GM21825 (cell line): ENCODE data around the gene TACO1.
A peak's percentile ranks its signal among the peaks of the same experiment; 100 is the strongest.

Source experiments
- ATAC-seq: cut with Tn5 transposase; IDR thresholded peaks from one replicate; pipeline ENCODE4 v1.9.1; 2021; ENCODE audit warnings: mild to moderate bottlenecking, moderate library complexity; ENCODE audit not compliant: unreplicated experiment

The TACO1 gene

DNA sequence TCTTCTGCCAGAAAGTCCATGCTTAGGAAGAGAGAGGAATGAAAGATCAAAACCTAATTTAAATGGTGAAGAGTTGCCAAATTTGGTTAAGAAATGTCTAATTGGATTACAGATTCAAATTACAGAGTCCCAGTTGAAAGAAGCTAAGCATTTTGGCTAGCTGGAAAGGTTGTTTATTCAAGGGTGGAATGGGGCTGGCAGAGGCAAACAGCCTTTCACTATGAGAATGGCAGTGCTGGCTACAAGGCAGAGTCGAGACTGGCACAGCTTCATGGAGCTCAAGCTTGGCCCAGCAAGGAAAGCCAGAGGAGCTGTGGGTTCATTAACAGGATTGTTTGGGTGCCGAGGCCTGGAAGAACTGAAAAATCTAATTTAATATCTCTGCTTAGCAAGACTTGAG is 35.1 kb downstream of the TACO1 start:
- ATAC-seq, result no peak

DNA sequence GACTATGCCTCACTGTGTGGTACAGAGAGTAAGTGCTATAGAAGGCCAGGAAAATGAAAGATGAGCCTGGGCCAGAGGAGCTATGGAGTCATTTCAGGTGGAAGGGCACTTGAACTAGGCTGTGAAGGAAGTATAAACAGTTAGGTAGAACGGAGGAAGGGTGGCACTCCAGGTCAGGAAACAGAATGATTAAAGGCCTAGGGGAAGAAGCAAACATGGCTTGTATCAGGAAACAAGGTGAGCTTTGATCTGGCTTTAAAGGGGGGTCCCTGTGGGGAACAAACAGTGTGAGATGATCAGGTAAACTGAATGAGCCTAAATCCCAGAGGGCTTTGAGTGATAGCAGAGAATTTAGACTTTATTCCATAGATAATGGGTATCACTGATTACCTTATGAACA is 38.4 kb downstream of the TACO1 start:
- ATAC-seq, result no peak

DNA sequence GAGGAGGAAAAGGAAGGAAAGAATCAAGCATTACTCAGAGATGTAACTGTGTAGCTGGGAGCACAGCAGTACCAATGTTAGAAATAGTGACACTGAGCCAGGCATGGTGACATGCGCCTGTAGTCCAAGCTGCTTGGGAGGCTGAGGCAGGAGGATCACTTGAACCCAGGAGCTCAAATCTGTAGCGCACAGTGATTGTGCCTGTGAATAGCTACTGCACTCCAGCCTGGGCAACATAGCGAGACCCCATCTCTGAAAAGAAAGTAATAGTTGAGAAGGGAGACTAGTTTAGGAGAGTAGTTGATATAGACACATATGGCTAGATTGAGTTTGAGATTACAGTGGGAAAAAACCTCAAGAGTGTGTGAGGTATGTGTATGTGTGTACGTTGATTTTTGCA is 39.3 kb downstream of the TACO1 start:
- ATAC-seq, result no peak

DNA sequence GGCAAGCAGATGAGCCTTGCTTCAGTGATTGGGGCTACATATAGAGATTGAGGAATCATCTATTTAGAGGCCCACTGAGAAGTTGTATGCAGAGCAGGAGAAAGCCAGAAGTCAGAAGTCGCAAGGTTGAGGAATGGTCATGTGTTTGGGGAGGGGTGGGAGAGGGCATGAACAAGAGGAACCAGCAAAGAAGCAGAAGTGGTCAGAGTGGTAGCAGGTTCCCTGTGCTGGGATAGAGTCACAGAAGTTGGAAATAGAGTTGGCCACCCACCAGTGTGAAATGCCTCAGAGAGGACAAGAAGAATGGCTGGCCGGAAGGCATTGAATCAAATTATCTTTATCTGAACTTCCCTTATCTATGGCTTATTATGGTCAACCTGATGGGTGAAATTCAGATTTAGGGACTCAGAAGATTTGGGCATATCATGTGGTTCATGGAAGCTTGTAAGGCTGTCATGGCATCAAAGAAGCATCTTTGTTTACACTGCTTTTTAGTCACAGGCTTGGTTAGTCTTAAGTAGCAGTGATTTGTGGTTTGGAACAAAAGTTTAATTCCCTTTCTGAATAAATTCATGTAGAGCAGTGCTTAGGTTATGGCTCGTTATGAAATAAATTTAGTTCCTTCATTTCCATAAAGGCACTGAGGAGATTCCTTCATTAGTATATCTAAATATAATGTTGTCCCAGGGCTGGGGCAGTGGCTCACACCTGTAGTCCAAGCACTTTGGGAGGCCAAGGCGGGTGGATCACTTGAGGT is 41.2 kb downstream of the TACO1 start:
- no peak for ATAC-seq

DNA sequence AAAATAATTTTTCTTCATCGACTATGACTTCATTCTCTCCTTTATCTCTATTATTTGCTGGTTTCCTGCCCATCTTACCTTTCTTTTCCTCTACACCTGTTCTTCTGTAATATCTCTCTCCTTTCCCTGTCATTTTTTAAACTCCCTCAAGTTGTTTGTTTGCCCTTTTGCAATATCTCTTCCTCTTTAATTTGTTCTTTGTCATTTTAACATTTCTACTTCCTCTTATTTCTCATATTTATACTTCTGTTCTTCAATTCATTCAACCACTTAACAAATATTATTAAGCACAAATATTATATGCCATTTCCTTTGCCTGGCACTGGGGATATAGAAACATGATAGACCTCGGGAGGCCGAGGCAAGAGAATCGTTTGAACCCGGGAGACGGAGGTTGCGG is 44.2 kb downstream of the TACO1 start:
- ATAC-seq, result no peak

DNA sequence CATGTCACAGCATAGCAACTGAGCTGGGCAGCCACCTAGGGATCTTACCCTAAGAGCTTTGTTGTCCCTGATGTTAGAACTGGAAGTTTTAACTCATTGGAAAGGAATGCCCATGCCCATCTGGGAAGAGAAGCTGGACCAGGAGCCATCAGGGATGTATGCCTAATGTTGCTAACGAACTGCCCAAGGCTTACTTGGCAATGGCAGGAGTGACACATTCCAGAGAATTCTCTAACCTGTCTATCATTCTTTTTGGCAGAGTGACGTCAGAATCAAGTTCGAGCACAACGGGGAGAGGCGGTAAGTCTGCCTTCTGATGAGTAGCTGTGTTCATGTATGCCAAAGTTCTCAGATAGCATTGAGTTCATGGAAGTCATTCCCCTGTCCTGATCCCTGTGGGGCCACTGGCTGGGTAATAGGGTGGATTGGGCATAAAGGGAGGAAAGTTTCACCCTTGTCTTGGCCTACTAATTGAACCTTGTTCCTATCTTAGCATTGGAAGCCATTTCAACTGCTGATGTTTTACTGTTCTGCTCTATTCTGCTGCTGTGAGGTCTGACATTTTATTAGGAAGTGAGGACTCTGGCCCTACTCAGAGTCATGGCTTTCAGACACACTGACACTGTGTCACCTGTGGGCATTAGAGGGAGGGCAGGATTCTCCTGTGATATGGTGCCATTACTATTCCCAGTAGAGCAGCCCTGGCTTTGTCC is 45.2 kb downstream of the TACO1 start:
- no peak for ATAC-seq

DNA sequence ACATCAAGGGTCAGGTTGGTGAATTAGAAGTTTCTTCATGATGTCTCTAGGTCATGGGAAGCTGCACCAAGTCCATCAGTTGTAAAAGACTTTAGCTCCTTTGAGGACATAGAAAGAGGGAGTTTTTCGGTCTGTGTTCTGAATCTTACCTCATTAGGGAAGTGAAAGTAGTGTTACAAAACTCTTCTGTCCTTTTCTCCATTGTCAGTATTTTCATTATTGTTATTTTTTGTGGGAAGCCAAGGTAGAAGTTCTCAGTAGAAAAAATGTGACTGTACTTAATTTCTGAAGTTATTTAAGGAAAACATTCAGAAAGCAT is 45.8 kb downstream of the TACO1 start:
- peak; percentile 77 for ATAC-seq

DNA sequence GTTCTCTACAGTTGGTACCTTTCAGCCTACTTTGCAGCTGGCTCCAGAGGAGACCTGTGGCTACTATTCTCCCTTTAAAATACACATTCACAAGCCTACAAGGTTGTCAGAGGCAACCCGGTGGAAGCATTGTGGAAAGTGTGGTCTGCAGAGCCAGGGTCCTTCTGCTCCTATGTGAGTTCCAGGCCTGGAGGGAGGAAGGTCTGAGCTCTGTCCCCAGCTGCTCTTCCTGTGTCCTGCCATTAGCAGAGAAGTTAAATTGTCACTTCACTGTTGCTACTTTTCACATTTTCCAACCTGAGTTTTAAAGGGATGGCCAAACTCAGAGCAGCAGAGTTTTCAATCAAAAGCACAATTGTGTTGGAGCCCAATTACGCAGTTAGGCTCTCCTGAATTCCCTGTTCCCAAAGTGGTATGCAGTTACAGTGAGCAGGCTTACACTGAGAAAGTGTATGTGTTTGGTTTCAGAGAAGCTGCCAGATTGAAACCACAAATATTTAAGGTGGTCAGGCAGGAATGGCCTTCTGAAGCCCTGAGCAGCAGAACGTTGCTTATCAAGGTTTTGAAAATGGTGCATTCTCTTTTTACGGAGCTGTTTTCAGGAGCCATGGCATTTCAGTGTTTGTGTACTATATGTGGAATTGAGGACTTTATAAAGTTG is 46.5 kb downstream of the TACO1 start:
- ATAC-seq, result no peak

DNA sequence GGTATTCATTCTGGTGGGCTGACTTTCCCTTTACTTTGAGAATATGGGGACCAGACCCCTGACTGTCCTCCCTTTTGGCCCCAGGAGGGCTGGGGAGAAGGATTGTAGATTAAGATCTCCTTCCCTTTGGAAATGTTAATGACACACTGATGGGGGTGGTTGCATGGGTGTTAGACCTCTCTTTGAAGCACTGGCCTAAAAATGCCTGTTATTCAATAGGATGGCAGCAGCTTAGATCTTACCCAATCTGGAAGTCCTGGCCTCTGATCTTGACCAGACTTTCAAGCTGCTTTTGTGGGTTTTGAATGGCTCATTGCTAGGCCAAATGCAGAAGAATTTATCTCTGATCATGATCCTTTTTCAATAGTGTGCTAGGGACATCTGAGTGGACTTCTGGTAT is 47.2 kb downstream of the TACO1 start:
- no peak for ATAC-seq

DNA sequence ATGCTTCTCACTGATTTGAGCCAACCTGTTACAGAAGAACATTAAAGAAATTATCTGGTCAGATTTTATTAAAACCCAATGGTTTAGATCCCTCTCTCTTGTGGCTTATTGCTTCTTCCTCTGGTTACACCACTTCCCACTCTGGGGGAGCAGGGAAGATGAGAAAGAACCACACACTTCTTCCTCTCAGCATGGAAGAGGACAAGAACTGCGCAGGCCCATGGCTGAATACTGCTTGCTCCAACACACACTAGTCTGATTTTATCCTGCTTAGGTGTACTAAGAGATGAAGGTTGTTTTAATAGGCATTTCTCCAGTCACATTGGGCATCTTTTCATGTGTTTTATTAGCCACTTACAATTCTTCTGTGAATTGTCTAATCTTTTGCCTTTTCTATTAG is 49.1 kb downstream of the TACO1 start:
- ATAC-seq, result no peak

DNA sequence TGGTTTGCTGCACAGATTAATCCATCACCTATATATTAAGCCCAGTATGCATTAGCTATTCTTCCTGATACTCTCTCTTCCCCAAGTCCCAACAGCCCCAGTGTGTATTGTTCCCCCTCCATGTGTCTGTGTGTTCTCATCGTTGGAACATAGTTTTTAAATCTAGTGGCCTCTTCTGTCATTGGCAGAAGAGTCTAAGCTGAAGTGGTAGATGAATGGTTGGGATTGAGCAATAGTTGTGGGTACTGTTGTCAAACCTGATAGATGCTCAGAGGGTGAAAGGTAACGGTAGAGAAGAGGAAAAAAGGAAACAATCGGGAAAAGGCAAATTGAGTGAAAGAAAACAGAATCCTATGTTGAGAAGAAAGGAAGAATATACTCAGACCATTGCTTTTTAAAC is 51.4 kb downstream of the TACO1 start:
- no peak for ATAC-seq

DNA sequence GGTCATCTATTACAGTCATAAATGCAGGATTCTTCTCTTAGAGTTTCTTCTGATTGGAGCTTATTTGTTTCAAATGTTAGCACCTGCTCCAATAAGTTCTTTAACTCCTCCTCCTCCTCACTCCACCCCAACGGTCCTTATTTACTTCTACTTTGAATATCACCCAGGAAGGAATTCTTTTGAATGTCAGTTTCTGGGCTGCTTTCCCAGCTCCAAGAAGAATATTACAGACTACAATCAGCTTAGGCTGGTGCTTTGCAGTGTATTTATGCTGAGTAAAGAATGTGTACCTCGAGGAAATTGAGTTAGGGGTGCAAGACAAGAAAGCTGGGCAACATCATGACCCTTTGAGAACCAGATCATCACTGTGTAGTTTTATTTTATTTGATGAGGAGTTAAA is 52.4 kb downstream of the TACO1 start:
- ATAC-seq, result no peak

DNA sequence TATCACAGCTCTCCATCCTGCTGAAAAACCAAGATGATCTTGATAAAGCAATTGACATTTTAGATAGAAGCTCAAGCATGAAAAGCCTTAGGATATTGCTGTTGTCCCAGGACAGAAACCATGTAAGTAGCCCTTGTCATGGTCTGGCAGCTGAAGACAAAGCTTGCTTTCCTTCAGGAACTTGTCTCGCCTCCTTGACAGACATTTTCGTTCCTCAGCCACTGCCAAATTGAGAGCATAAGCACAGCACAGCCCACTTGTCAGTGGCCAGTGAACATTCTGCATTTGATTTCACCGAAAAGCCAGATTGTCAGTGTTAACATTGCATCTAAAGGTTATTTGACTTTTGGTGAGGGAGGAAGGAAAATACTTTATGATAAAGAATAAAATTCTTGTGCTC is 57.1 kb downstream of the TACO1 start:
- no peak for ATAC-seq
